Breast epithelium (tissue), 4 donors: ENCODE data around the gene MAFG. TPM values are rescaled to one million over a fixed set of nuclear protein-coding genes. Genes with fewer than 3 reads are reported as not detected.

Experiments
- DNase-seq, 2 donors: peaks; one replicate each; pipeline ENCODE4 v3.0.0-alpha.2; 2019; ENCODE audit warnings: low spot score in 2 of 2
- H3K27ac ChIP-seq, 2 donors: fragments of 200-600 bp; sonication (generic) in 1 of 2; one replicate each; pipeline ENCODE4 v1.5.1; 2016 to 2019; ENCODE audit warnings: mild to moderate bottlenecking in 1 of 2
- H3K27me3 ChIP-seq, 2 donors: fragments of 200-600 bp; sonication (generic) in 1 of 2; one replicate each; pipeline versions ENCODE4 v1.5.1 to v1.6.0; 2017 to 2019; ENCODE audit warnings: control low read depth in 1 of 2, mild to moderate bottlenecking in 1 of 2
- H3K36me3 ChIP-seq: fragments of 200-600 bp; one replicate; pipeline ENCODE4 v1.5.1; 2019
- H3K4me1 ChIP-seq, 2 donors: fragments of 200-600 bp; sonication (generic); one replicate each; pipeline ENCODE4 v1.5.1; 2016 to 2019; ENCODE audit warnings: control low read depth in 1 of 2
- H3K4me3 ChIP-seq, 3 donors: fragments of 200-600 bp; sonication (generic); 1 replicate in 2 of 3; 2 replicates in 1 of 3; pipeline ENCODE4 v1.5.1; 2016 to 2019; ENCODE audit warnings: mild to moderate bottlenecking in 3 of 3, moderate library complexity in 2 of 3
- H3K9me3 ChIP-seq, 2 donors: fragments of 200-600 bp; sonication (generic) in 1 of 2; one replicate each; pipeline ENCODE4 v1.5.1; 2016 to 2019; ENCODE audit warnings: control low read depth in 1 of 2
- POLR2A ChIP-seq: fragments of 450-650 bp; IDR thresholded peaks from one replicate; pipeline ENCODE4 v1.6.1; 2016; ENCODE audit warnings: antibody characterized with exemption, mild to moderate bottlenecking, moderate library complexity
- POLR2AphosphoS5 ChIP-seq, 3 donors: sonication (generic); formaldehyde crosslinking; IDR thresholded peaks; one replicate each; pipeline ENCODE4 v1.6.1; 2017; ENCODE audit warnings: antibody characterized with exemption in 3 of 3
- intact Hi-C: fragments of 100-400 bp; cut with DNase I; formaldehyde crosslinking; loops from one replicate; pipeline ENCODE4 v1.15.1; 2023; ENCODE audit warnings: low total_unique reads
- total RNA-seq, 3 donors: library from RNA; depleted of rRNA; stranded (reverse); fragments of >200 nt; gene quantifications; one replicate each; pipeline ENCODE4 v1.1.0, GENCODE V29; 2016
- TF ChIP-seq, protein P1 (sequence below), 3 donors: fragments of 450-650 bp; IDR thresholded peaks; one replicate each; pipeline ENCODE4 v1.5.1; 2016 to 2017; ENCODE audit warnings: antibody characterized with exemption in 3 of 3, mild to moderate bottlenecking in 3 of 3, moderate library complexity in 3 of 3

MAFG gene
- total RNA-seq, 3 donors from 2014 or later, result 12.3 to 15.2 (median 14.1) TPM

GRCh38 chr17:81905424-81905875, 22.1 kb downstream of the MAFG start:
- no peak for DNase-seq
- Histone ChIP-seq H3K27ac (no peak overlapping the region), H3K27me3 (no peaks in the 10 kb centered on the region), H3K36me3 (no peaks in the 10 kb centered on the region), H3K4me3 (no peak overlapping the region), H3K4me1 (peaks cover 0 to 6% of the 10 kb centered on the region in 2 donors), H3K9me3 (no peaks in the 10 kb centered on the region)
- no peak for TF ChIP-seq POLR2A
- TF ChIP-seq POLR2AphosphoS5 (IDR thresholded peaks at IDR 0.05), result no peak
- intact Hi-C loops, result no loop called here

DNA sequence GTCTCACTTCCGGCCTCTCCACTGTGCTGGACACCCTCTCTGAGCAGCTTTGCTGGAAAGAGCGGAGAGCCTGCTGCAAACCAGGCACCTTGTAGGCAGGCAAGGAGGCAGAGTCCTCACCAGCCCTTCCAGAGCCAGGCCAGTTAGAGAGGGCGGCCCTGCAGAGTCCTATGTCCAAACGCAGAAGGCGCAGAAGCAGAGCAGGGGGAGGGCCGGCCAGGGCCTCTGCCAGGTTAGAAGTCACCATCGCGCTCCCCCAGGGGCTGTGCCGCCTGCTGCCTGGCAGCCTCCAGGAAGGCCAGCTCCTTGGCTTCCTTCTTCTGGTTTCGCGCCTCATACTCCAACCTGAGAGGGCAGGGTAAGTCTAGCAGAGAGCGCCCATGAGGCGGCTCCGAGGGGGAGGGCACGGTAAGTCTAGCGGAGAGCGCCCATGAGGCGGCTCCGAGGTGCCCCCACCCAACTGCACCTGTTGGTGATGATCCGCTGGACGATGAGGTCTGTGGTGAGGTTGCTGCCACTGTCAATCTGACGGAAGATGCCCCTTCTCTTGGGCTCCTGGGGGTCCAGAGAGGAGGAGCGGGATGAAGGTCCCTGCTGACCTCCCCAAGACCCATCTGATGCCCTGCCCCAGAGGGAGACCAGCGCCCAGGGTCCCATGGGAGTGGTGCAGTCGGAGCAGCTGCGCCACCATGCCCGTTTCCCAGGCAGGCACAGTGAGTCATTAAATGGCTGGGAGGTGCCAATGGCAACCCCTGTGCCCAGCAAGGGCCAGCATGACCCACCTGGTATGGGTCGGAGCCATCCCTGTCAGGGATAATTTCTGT, 22.7 kb downstream of the MAFG start:
- TF ChIP-seq, protein P1, sequence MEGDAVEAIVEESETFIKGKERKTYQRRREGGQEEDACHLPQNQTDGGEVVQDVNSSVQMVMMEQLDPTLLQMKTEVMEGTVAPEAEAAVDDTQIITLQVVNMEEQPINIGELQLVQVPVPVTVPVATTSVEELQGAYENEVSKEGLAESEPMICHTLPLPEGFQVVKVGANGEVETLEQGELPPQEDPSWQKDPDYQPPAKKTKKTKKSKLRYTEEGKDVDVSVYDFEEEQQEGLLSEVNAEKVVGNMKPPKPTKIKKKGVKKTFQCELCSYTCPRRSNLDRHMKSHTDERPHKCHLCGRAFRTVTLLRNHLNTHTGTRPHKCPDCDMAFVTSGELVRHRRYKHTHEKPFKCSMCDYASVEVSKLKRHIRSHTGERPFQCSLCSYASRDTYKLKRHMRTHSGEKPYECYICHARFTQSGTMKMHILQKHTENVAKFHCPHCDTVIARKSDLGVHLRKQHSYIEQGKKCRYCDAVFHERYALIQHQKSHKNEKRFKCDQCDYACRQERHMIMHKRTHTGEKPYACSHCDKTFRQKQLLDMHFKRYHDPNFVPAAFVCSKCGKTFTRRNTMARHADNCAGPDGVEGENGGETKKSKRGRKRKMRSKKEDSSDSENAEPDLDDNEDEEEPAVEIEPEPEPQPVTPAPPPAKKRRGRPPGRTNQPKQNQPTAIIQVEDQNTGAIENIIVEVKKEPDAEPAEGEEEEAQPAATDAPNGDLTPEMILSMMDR (IDR thresholded peaks at IDR 0.05), result no peak
- TF ChIP-seq POLR2AphosphoS5 (IDR thresholded peaks at IDR 0.05) (no peak), POLR2A (no peak)
- no peaks in the 10 kb centered on the region for H3K9me3 ChIP-seq
- no peaks in the 10 kb centered on the region for H3K36me3 ChIP-seq
- no peak overlapping the region for H3K4me3 ChIP-seq
- H3K27ac ChIP-seq, result no peak overlapping the region
- no peak for DNase-seq
- intact Hi-C loops, result no loop called here
- no peaks in the 10 kb centered on the region for H3K27me3 ChIP-seq
- H3K4me1 ChIP-seq, result no peaks in the 10 kb centered on the region

GRCh38 chr17:81903896-81904599, 23.5 kb downstream of the MAFG start:
- no peak for TF ChIP-seq POLR2AphosphoS5 (IDR thresholded peaks at IDR 0.05)
- TF ChIP-seq, protein P1 (IDR thresholded peaks at IDR 0.05), result no peak
- TF ChIP-seq POLR2A, result no peak
- H3K4me3 ChIP-seq, result no peak overlapping the region
- H3K27ac ChIP-seq, result no peak overlapping the region
- H3K9me3 ChIP-seq, result no peaks in the 10 kb centered on the region
- no peaks in the 10 kb centered on the region for H3K36me3 ChIP-seq
- no peaks in the 10 kb centered on the region for H3K27me3 ChIP-seq
- DNase-seq, result no peak
- intact Hi-C loops, result no loop called here
- H3K4me1 ChIP-seq, result no peaks in the 10 kb centered on the region

DNA sequence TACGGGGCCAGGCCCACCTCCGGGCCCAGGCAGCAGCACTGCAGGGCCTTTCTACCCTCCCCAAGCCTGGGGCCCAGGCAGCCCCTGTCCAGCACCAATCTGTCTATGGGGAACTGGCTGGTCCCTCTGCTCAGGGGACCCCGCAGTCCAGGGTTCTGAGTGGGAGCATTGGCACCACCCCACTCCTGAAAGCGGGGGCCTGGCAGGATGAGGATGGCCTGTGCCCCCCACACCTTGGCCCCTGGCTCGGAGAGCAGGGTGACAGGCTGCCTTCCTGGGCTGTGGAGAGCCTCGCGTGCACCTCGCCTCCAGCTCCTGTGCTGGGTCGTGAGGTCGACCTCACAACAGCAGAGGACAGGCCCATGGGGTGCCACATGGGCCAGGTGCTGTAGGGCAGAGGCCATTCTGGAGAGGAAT, 24.1 kb downstream of the MAFG start:
- Histone ChIP-seq H3K4me3 (no peak overlapping the region), H3K27ac (no peak overlapping the region), H3K4me1 (no peaks in the 10 kb centered on the region), H3K27me3 (no peaks in the 10 kb centered on the region), H3K36me3 (no peaks in the 10 kb centered on the region), H3K9me3 (no peaks in the 10 kb centered on the region)
- no peak for DNase-seq
- intact Hi-C loops, result no loop called here
- TF ChIP-seq, protein P1 (IDR thresholded peaks at IDR 0.05), result no peak
- TF ChIP-seq POLR2AphosphoS5 (IDR thresholded peaks at IDR 0.05), result no peak
- TF ChIP-seq POLR2A, result no peak

GRCh38 chr17:81902653-81903414, 24.7 kb downstream of the MAFG start:
- no peak for DNase-seq
- no peak for TF ChIP-seq POLR2A
- Histone ChIP-seq H3K27ac (no peak overlapping the region), H3K27me3 (no peaks in the 10 kb centered on the region), H3K36me3 (no peaks in the 10 kb centered on the region), H3K4me3 (peak overlapping the region; percentile 23 to 70 (median 49)), H3K4me1 (no peaks in the 10 kb centered on the region), H3K9me3 (no peaks in the 10 kb centered on the region)
- intact Hi-C loops, result no loop called here
